ENCODE data around the gene TNFRSF14.
A peak's percentile ranks its signal among the peaks of the same experiment; 100 is the strongest.

Gene TNFRSF14

DNA sequence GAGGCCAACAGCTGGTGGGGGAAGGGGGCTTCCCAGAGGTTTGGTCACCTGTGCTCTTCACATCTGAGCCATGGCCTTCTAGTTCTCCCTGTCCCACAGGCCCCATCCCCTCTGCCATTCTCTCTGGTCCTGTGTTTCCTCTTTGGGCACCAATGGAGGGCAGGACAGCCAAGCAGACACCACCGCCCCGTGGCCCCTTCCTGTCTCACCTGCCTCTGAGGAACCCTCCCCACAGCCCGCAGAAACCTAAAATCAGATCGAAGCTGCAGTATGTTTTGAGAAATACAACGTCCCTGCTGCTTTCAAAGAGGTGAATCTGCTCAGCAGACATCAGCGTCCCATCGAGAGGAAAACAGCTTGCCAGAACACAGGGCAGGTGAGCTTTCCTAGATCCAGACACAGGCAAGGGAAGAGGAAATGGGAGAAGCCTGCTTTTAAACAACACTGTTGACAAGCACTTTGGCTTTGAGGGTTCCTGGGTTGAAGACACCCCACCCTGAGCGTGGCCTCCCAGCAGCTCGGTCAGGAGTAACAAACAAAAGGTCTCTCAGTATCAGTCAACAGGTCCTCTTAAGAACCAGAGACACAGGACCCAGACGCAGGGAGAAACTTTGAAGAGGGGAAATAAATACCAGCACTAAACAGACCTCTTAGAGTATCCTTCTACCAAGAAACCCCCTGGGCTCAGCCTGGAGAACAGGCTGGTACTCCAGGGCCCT is 32.1 kb upstream of the TNFRSF14 start:
- DNase-seq = no peak

DNA sequence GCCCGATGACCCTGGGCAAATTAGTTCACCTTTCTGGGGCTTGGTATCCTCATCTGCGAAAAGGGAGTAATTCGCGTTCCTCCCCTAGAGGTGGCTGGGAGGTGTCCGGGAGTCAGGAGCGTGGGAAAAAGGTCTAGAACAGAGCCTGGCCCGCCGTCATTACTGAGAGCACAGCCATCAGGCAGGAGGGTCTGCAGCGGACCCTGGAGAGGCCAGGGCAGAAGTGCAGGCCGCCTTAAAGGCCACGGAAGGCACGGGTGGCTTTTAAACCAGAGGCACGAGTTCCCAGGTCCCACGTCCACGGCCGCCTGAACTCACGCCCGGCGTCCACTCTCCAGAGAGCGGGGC is 30.6 kb upstream of the TNFRSF14 start:
- no peak for DNase-seq

- DNase-seq = peak; percentile 69
Observed at GRCh38 chr1:2525920-2526823, 30.0 kb upstream of the TNFRSF14 start, which contains the start of gene PANK4. Gene PANK4, minus strand, starts transcription at chr1:2526596. Its CDS starts 9 bp downstream, at chr1:2526587.

- DNase-seq = no peak
Observed at GRCh38 chr1:2526824-2527555, 29.2 kb upstream of the TNFRSF14 start.

GRCh38 chr1:2527556-2527860 is 28.7 kb upstream of the TNFRSF14 start:
- no peak for DNase-seq

DNA sequence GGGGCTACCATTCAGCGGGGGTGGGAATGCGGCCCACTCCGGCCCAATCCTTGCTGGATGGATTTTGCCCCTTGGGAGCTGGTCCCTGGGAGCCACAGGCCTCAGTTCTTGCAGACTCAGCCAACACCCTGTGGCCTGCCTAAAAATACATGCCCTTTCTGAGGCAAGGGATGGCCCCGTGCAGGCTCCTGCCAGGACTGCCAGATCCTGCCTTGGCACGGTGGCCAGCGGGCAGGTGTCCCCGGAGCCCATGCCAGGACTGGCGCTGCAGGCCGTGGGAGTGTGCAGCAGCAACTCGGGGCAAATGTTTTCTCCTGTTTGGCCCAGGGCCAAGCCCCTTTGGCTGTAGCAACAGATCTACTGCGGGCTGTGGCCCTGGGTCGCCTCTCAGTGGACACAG is 28.2 kb upstream of the TNFRSF14 start:
- DNase-seq = no peak

GRCh38 chr1:2528611-2528965 is 27.6 kb upstream of the TNFRSF14 start:
- no peak for DNase-seq

- peak; percentile 18 for DNase-seq
Observed at GRCh38 chr1:2528966-2529783, 27.0 kb upstream of the TNFRSF14 start.

DNA sequence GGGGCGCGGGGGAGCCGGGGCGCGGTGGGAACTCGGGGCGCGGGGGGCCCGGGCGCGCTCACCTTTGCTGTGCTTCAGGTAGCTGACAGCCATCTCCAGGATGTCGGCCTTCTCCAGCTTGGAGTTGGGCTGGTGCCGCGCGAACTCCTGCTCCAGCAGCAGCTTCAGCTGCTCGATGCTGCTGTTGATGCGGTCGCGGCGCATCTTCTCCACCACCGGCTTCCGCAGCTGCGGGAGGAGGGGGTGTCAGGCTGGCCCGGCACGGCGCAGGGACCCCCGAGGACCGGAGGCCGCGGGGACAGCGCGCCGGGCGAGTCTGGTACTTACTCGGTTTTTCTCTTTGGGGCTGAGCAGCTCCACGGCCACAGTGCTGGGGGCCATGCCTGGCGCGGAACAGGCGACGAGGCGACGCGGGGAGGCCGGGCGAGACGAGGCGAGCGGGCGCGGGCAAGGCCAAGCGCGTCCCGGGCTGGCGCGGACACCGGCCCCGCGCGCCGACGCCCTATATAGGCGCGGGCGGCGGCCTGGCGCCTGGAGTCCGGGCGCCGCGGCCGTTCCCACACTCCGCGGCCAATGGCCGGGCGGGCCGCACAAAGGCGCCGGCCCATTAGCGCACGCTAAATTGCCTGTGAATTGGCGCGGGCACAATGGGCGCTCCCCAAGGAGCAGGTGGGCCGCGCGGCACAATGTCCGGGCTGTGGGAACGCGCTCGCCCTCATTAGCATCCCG is 26.2 kb upstream of the TNFRSF14 start, which contains the start of gene HES5:
Gene HES5 (minus strand): TSS at position 480 of the 729 bp plus-strand sequence. CDS start 99 bp downstream, at position 381.
- no peak for DNase-seq

- peak; percentile 2 for DNase-seq
Observed at GRCh38 chr1:2530513-2531361, 25.4 kb upstream of the TNFRSF14 start.

GRCh38 chr1:2532485-2533160 is 23.5 kb upstream of the TNFRSF14 start:
- DNase-seq = no peak

GRCh38 chr1:2533365-2533764 is 22.8 kb upstream of the TNFRSF14 start:
- no peak for DNase-seq

DNA sequence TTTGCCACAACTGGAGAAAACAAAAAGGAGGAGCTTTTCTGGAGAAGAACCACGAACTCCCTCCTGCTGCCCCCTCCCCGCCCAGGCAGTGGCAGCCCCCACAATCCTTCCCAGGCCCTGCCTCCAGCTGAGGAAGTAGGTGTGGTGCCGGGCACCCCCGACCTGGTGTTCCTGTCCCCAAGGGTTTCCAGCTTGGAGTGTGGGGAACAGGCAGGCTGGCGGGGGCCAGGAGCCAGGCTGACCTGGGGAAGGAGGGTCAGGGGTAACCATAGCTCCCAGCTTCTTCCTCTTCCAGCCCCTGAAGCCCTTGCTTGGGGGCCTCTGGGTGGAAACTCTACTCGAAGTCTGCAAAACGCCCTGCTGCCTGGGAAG is 21.9 kb upstream of the TNFRSF14 start:
- no peak for DNase-seq

DNA sequence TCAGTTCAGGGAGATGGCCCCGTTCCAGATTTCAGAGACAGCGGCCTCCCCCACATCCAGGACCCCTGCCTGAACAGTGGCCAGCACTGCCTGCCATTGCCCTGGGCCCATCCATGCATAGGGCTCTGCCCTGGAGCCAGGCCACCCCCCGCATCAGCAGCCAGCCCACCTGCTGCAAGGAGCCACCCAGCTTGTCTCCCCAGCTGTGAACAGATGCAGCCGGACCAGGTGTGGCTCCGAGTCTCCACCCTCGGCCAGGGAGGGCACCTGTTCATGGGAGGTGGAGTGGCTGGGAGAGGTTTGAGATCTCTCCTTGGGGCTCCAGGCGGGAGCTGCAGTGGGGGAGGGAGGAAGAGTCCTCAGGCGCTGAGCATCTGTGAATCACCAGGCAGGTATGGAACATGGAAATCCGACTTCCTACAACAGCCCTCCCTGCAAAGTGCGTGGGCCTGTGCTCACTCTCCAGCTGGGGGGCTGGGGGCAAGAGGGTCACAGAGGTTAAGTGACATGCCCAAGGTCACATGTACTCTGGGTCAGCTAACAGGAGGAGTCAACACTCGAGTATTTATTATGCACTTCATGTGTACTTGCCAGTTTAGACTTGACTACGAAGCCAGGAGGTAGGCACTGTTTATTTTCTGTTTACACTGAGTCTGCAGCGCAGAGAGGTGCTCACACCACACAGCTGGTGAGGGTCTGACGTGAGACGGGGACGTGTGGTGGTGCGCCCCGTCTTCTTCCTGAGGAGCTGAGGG is 21.3 kb upstream of the TNFRSF14 start:
- no peak for DNase-seq

DNA sequence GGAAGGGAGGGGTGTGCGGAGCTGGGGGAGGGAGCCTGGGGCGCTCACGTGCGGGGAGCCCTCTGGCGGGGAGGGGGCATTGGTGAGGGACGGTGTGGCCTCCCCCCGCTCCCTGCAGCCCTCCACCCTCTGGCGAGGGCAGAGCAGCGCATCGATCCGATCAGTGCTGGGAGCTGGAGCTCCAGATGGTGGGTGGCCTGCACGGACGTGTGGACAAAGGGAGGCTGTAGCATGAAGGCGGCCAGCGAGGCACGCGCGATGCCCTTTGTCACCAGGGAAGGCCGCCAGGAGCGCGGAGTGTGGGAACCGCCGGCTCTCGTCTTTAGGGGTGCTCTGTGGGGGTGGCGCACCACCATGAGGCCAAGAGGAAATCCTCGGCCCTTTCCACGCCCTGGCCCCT is 20.7 kb upstream of the TNFRSF14 start:
- DNase-seq = no peak

DNA sequence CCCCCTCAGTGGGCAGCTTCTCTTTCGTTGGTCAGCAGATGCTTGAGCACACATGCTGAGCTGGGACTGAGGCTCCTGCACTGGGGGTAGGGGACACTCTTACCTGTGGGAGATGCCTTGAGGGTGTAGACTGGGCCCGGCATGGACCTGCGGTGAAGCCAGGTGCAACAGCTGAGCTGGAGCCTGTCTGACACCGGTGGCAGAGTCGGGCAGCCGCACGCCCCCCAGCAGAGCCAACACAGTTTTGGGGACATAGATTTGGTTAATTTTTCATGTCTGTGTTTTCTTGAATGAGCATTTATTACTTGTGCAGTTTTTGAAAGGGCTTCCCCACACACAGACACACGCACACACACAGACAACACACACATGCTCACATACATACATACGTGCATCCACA is 20.2 kb upstream of the TNFRSF14 start:
- no peak for DNase-seq

DNA sequence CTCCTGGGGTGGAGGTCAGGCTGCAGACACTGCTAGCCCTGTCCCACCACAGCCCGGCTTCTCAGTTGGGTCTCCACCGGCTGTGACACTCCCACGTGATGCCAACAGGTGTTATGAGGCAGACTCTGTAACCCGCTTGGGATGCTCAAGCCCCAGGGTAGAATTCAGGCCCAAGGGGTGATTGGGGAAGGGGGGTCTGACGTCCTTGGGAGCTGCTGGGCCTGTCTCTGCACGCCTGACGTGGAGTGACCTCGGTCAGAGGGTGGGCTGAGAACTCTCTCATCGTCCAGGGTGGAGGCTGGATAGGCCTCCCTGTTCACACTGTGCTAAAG is 18.4 kb upstream of the TNFRSF14 start:
- DNase-seq = no peak

DNA sequence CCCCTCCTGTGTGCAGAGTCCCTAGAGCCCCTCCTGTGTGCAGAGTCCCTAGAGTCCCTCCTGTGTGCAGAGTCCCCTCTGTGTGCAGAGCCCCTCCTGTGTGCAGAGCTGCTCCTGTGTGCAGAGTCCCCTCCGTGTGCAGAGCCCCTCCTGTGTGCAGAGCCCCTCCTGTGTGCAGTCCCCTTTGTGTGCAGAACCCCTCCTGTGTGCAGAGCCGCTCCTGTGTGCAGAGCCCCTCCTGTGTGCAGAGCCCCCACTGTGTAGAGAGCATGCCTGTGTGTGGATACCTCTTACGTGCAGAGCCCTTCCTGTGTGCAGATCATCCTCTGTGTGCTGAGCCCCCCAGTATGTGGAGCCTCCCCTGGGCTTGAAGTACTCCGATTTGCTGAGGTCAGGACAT is 17.8 kb upstream of the TNFRSF14 start:
- no peak for DNase-seq

DNA sequence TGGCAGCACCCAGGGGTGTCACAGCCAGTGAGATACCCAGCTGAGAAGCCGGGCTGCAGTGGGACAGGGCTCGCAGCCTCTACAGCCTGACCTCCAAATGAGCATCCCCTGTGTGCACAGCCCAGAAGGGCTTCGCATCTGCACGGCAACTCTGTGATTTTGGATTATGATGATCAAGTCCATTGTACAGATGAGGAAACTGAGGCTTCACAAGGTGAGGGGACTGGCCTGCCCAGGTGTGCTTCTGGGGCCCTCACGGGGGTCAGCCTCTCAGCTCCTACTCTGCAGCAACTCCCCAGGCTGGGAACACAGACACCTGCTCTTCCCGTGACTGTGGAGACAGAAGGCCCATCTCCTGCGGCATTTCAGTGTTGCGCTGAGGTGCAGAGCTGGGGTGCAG is 17.3 kb upstream of the TNFRSF14 start:
- DNase-seq = no peak

All from GF-D8 (cell line).